IPS-18c (cell line): ENCODE results near the gene TMEM240.
"Not testable (repeated sequence)": the region's sequence is repeated elsewhere in the genome, so short reads cannot be mapped to it uniquely, and the experiment has no call there.

Experiments used
- H3K4me3 ChIP-seq: 2 replicates; pipeline ENCODE4 v1.7.0; 2013; ENCODE audit warnings: low read depth, mild to moderate bottlenecking, low read length, moderate library complexity; ENCODE audit not compliant: insufficient read depth
- H3K9me3 ChIP-seq: one replicate; pipeline ENCODE4 v1.6.1; 2013; ENCODE audit warnings: mild to moderate bottlenecking, low read length, moderate library complexity; ENCODE audit not compliant: control insufficient read depth, insufficient read depth

The TMEM240 gene

DNA sequence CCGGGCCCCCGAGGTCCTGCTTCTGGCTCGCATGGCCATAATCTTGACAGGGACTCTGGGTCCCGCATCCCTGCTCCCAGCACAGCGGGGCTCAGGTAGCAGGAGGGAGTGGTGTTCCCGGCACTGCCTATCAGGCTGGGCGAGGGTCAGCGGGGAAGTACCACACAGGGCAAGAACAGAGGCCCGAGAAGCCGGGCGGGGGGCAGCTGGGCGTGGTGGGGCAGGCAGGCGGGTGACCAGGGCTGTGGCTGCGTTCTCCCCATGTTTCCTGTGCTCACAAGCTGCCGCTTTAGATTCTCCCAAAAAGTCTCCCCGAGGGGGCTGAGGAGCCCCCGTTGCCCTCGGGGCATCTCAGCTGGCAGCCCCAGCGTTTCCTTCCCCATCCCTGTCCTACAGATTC, 50.6 kb downstream of the TMEM240 start:
- H3K9me3 ChIP-seq = peaks cover 3% of the 10 kb centered on the region

DNA sequence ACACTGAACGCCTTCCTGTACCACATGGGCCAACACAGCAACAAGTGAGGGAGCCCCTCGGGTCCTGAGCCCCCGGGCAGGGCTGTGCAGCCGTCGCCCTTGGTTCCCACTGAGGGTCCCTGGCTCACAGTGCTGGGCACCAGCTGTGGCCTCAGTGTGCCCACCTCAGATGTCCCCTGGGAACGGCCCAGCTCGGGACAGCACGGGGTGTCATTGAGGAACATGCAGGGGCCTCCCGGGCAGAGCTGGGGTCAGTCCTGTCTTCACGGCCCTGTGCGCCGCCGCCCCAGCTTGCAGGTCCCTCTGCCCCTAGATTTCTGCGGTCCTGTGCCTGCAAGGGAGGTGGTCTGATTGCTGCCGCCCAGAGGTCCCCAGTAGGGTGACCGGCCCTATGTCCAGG, 51.2 kb downstream of the TMEM240 start:
- H3K9me3 ChIP-seq = peaks cover 3% of the 10 kb centered on the region
- H3K4me3 ChIP-seq = no peak overlapping the region

More for the DNA sequence above, 50.6 kb downstream of the TMEM240 start:
- H3K4me3 ChIP-seq = no peak overlapping the region

DNA sequence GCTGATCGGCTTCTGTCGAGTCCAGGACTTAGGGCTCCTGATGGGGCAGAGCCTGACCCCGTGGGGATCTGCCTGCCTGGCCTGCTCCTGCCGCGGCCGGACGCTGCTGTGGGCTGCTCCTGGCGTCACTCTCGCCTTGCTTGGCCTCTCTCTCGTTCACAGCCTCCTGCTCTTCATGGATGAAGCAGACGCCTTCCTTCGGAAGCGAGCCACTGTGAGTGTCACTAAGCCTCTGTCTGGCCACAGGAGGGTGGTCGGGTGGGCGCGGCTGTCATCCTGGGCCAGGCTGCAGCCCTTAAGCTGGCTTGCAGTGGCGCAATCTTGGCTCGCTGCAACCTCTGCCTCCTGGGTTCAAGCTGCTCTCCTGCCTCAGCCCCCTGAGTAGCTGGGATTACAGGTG, 52.7 kb downstream of the TMEM240 start:
- H3K4me3 ChIP-seq = no peak overlapping the region
- peaks cover 3% of the 10 kb centered on the region for H3K9me3 ChIP-seq

DNA sequence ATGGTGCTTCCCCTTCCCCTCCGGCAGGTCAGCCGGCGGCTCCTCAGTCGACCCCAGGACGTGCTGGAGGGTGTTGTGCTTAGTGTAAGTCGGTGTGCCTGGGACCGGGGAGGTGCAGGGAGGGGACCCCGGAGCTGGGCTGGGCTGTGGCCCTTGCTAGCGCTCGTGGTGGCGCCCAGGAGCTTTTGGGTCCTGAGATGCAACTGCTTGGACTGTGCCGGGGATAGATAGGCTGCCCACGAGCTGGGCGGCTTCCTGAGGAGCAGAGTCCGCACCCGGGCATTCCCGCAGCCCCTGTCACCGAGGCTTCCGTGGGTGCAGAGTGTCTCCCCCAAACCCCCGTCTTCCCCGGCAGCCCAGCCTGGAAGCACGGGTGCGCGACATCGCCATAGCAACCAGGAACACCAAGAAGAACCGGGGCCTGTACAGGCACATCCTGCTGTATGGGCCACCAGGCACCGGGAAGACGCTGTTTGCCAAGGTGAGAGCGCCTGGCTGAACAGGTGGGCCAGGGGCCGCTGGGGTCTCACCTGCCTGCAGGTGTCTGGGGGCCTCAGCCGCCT, 54.6 kb downstream of the TMEM240 start:
- not testable (repeated sequence) for H3K9me3 ChIP-seq, H3K4me3 ChIP-seq

DNA sequence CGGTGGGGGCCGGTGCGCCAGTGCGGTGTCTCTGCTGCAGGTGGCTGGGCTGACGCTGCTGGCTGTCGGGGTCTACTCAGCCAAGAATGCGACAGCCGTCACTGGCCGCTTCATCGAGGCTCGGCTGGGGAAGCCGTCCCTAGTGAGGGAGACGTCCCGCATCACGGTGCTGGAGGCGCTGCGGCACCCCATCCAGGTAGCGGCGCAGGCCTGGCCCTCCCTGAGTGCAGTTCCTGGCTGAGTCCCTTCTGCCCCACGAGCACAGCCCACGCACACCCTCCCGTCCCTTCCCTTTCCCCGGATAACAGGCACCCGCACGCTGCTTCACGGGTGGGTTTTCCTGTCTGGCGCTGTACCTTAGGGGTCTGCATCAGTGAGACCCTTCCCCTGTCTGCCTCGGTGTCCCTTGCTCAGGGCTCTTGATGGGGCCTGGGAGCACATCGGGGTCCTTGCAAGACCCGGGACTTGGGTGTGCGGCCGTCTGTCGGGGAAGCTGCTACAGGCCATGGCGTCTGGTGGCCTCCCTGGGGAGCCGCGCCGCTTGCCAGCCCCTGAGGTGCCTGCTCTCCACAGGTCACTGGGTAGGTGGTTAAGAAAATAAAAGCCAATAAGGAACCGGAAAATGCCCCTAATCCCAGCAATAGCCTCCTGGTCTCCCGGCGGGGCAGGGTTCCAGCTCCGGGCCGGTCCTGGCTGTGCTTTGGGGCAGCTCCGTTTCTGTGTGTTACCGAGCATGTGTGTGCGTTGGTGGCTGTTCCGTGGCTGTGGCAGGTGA, 55.3 kb downstream of the TMEM240 start:
- H3K9me3 ChIP-seq, H3K4me3 ChIP-seq: not testable (repeated sequence)
